SK-N-SH treated with all-trans-retinoic acid at 6 μM for 48 hours (cell line): ENCODE data around the gene TMEM203.
A peak's percentile ranks its signal among the peaks of the same experiment; 100 is the strongest.

Experiments used
- ATAC-seq: fragments of 200-7000 bp; cut with Tn5 transposase; 3 replicates; pipeline ENCODE4 v1.9.1; 2020; ENCODE audit warnings: mild to moderate bottlenecking, moderate library complexity
- ARNTL ChIP-seq: fragments of 450-650 bp; formaldehyde crosslinking; IDR thresholded peaks from 2 replicates; pipeline ENCODE4 v1.5.0; 2020; ENCODE audit warnings: low read depth, mild to moderate bottlenecking, moderate library complexity, borderline replicate concordance
- BACH2 ChIP-seq: fragments of 250-450 bp; sonication (Bioruptor Pico); IDR thresholded peaks from 2 replicates; pipeline ENCODE4 v1.9.0; 2021; ENCODE audit warnings: mild to moderate bottlenecking, borderline replicate concordance
- CREB5 ChIP-seq: fragments of 250-450 bp; sonication (Bioruptor Pico); IDR thresholded peaks from 2 replicates; pipeline ENCODE4 v1.5.1; 2020; ENCODE audit warnings: low read depth, mild to moderate bottlenecking, moderate library complexity
- GLIS3 ChIP-seq: fragments of 250-450 bp; sonication (Bioruptor Pico); IDR thresholded peaks from 2 replicates; pipeline ENCODE4 v1.5.0; 2020; ENCODE audit warnings: mild to moderate bottlenecking, moderate library complexity
- ISL1 ChIP-seq: fragments of 250-450 bp; sonication (Bioruptor Pico); IDR thresholded peaks from 2 replicates; pipeline ENCODE4 v2.1.2; 2022; ENCODE audit warnings: mild to moderate bottlenecking, moderate library complexity
- OSR1 ChIP-seq: fragments of 250-450 bp; sonication (Bioruptor Pico); IDR thresholded peaks from 2 replicates; pipeline ENCODE4 v1.8.0; 2022; ENCODE audit warnings: moderate library complexity, mild to moderate bottlenecking, inconsistent platforms
- PATZ1 ChIP-seq: fragments of 250-450 bp; sonication (Bioruptor Pico); IDR thresholded peaks from 2 replicates; pipeline ENCODE4 v1.8.0; 2020; ENCODE audit warnings: mild to moderate bottlenecking, moderate library complexity, borderline replicate concordance
- POU6F1 ChIP-seq: fragments of 250-450 bp; sonication (Bioruptor Pico); IDR thresholded peaks from 2 replicates; pipeline ENCODE4 v1.8.0; 2021; ENCODE audit warnings: low read depth, mild to moderate bottlenecking, moderate library complexity, borderline replicate concordance
- RARB ChIP-seq: fragments of 250-450 bp; sonication (Bioruptor Pico); IDR thresholded peaks from 2 replicates; pipeline ENCODE4 v1.8.0; 2021; ENCODE audit warnings: mild to moderate bottlenecking, moderate library complexity
- SNAI2 ChIP-seq: fragments of 250-450 bp; sonication (Bioruptor Pico); IDR thresholded peaks from 2 replicates; pipeline ENCODE4 v1.5.0; 2020; ENCODE audit warnings: mild to moderate bottlenecking, moderate library complexity
- TOX ChIP-seq: fragments of 250-450 bp; sonication (Bioruptor Pico); IDR thresholded peaks from 2 replicates; pipeline ENCODE4 v1.8.0; 2021; ENCODE audit warnings: mild to moderate bottlenecking, moderate library complexity, borderline replicate concordance
- TSHZ2 ChIP-seq: fragments of 250-450 bp; sonication (Bioruptor Pico); IDR thresholded peaks from 2 replicates; pipeline ENCODE4 v1.5.0; 2020; ENCODE audit warnings: mild to moderate bottlenecking, moderate library complexity
- ZC3H10 ChIP-seq: fragments of 250-450 bp; sonication (Bioruptor Pico); IDR thresholded peaks from 2 replicates; pipeline ENCODE4 v1.5.1; 2021; ENCODE audit warnings: mild to moderate bottlenecking, moderate library complexity
- ZFP3 ChIP-seq: fragments of 250-450 bp; sonication (Bioruptor Pico); IDR thresholded peaks from 2 replicates; pipeline ENCODE4 v1.5.0; 2020; ENCODE audit warnings: mild to moderate bottlenecking, moderate library complexity
- ZFP30 ChIP-seq: fragments of 450-650 bp; formaldehyde crosslinking; IDR thresholded peaks from 2 replicates; pipeline ENCODE4 v1.5.0; 2022; ENCODE audit warnings: mild to moderate bottlenecking, moderate library complexity
- ZNF565 ChIP-seq: fragments of 450-650 bp; formaldehyde crosslinking; conservative IDR thresholded peaks from 2 replicates; pipeline ENCODE4 v1.5.0; 2020; ENCODE audit warnings: low read depth, mild to moderate bottlenecking, moderate library complexity
- ZNF70 ChIP-seq: fragments of 450-650 bp; formaldehyde crosslinking; IDR thresholded peaks from 2 replicates; pipeline ENCODE4 v1.5.0; 2020; ENCODE audit warnings: mild to moderate bottlenecking, moderate library complexity
- ZNF8 ChIP-seq: fragments of 450-650 bp; formaldehyde crosslinking; IDR thresholded peaks from 2 replicates; pipeline ENCODE4 v1.5.0; 2020; ENCODE audit warnings: mild to moderate bottlenecking, moderate library complexity

TMEM203 gene

GRCh38 chr9:137168904-137169856 is 36.3 kb downstream of the TMEM203 start:
- peak; percentile 11; the same call in 2 of the 3 replicates for ATAC-seq

GRCh38 chr9:137168573-137168903 is 36.9 kb downstream of the TMEM203 start:
- no peak for TF ChIP-seq TOX (CRISPR knock-in tag)
- no peak for ATAC-seq

More at GRCh38 chr9:137168904-137169856, 36.3 kb downstream of the TMEM203 start:
- TF ChIP-seq BACH2 (CRISPR knock-in tag) (no peak), ZFP30 (CRISPR knock-in tag) (no peak), ARNTL (CRISPR knock-in tag) (no peak), ISL1 (CRISPR knock-in tag) (no peak), ZNF565 (no peak), GLIS3 (CRISPR knock-in tag) (no peak), POU6F1 (CRISPR knock-in tag) (no peak), CREB5 (no peak), TSHZ2 (CRISPR knock-in tag) (no peak), OSR1 (CRISPR knock-in tag) (no peak), ZFP3 (CRISPR knock-in tag) (no peak), ZNF8 (CRISPR knock-in tag) (no peak), SNAI2 (CRISPR knock-in tag) (no peak), ZC3H10 (no peak), ZNF70 (CRISPR knock-in tag) (no peak), RARB (CRISPR knock-in tag) (no peak), TOX (CRISPR knock-in tag) (no peak)

- no peak for TF ChIP-seq ZNF70 (CRISPR knock-in tag)
- no peak for TF ChIP-seq PATZ1
- TF ChIP-seq ARNTL (CRISPR knock-in tag): no peak
- TF ChIP-seq TOX (CRISPR knock-in tag): no peak
- no peak for TF ChIP-seq CREB5
- ATAC-seq: peak; percentile 9; the same call in 1 of the 3 replicates
Measured at GRCh38 chr9:137167747-137168572, 37.5 kb downstream of the TMEM203 start.
